ENCODE results near the gene TRPV4. TPM values are rescaled to one million over a fixed set of nuclear protein-coding genes. Genes with fewer than 3 reads are reported as not detected.
A peak's percentile ranks its signal among the peaks of the same experiment; 100 is the strongest.

Gene TRPV4
- total RNA-seq, 2 experiments from 2014 or later, result not detected

- Mint-ChIP-seq H3K4me1 (no peaks in the 10 kb centered on the region), H3K27me3 (peaks cover 3% of the 10 kb centered on the region), H3K4me3 (no peak overlapping the region), H3K27ac (no peak overlapping the region), H3K36me3 (ENCODE audit: low read depth) (no peaks in the 10 kb centered on the region), H3K9me3 (ENCODE audit: low read depth) (no peaks in the 10 kb centered on the region)
- POLR2A ChIA-PET, result no interaction called here
- intact Hi-C loops (cut with DNase I, micrococcal nuclease), result no loop called here
- no peak for DNase-seq
- ATAC-seq, result no peak
- CTCF ChIA-PET, result no interaction called here
Measured at GRCh38 chr12:109741970-109742703, 91.1 kb downstream of the TRPV4 start.

DNA sequence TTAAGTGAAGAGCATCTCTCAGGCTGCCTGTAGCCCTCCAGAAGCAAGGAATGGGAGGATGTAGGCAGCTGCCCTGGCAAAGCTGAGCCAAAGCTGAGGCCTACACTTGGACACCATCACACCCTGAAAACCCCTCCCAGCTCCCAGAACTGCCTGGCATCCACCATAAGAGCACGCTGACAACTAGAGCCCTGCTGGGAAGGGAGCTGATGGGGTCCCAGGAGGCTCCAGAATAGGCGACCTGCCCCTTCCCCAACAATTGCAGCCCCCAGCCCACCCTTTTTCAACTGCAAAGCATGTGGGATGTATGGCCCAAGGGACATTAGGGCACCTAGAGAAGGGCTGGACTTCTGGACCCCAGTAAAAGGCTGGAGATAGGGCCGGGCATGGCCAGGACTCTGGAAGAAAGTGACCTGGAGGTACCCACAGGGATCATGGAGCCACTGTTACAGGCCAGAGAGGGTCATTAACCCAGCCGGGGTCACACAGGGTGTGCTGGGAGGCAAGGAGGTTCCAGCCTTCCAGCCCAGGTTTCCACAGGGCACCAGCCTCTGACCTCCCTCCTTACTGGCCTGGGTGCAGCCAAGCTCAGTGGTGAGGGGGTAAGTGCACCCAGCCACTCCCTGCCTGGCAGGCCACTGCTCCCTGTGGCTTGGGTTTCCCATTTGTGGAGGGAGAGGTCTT is 91.8 kb downstream of the TRPV4 start:
- CTCF ChIA-PET, result no interaction called here
- Mint-ChIP-seq H3K9me3 (ENCODE audit: low read depth) (no peaks in the 10 kb centered on the region), H3K36me3 (ENCODE audit: low read depth) (no peaks in the 10 kb centered on the region), H3K4me3 (no peak overlapping the region), H3K27me3 (peaks cover 3% of the 10 kb centered on the region), H3K4me1 (no peaks in the 10 kb centered on the region), H3K27ac (no peak overlapping the region)
- peak; percentile 2 for DNase-seq
- ATAC-seq, result no peak
- POLR2A ChIA-PET, result no interaction called here
- intact Hi-C loops (cut with DNase I, micrococcal nuclease), result no loop called here

DNA sequence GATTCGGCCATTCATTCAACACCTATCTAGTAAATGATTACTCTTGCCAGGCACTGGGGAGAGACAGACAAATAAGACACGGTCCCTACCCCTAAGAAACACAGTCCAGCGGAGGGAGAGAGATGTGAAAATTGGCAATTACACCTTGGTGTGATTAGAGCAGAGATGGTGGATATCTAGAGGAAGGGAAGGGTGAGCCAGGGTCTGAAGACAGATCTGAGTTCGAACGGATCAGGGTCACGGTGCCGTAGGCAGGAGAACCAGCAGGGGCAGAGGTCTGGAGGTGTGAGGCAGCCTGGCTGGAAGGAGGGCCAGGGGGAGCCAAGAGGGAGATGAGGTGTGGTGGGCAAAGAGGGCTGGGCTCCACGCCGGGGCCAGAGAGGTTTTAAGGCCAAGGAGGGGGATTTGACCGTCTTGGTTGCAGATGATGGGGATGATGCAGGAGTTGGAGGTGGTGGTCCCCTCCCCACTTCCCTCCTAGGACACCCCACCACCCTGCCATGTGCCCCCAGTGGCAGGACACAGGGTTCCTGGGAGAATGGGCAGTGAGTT is 92.4 kb downstream of the TRPV4 start:
- POLR2A ChIA-PET, result no interaction called here
- DNase-seq, result peak; percentile 1
- intact Hi-C loops (cut with DNase I, micrococcal nuclease), result no loop called here
- H3K36me3 Mint-ChIP-seq (ENCODE audit: low read depth), result no peaks in the 10 kb centered on the region
- ATAC-seq, result no peak
- no peak overlapping the region for H3K4me3 Mint-ChIP-seq
- no peaks in the 10 kb centered on the region for H3K9me3 Mint-ChIP-seq (ENCODE audit: low read depth)
- CTCF ChIA-PET, result no interaction called here
- peaks cover 5% of the 10 kb centered on the region for H3K27me3 Mint-ChIP-seq
- H3K4me1 Mint-ChIP-seq, result no peaks in the 10 kb centered on the region
- H3K27ac Mint-ChIP-seq, result no peak overlapping the region

DNA sequence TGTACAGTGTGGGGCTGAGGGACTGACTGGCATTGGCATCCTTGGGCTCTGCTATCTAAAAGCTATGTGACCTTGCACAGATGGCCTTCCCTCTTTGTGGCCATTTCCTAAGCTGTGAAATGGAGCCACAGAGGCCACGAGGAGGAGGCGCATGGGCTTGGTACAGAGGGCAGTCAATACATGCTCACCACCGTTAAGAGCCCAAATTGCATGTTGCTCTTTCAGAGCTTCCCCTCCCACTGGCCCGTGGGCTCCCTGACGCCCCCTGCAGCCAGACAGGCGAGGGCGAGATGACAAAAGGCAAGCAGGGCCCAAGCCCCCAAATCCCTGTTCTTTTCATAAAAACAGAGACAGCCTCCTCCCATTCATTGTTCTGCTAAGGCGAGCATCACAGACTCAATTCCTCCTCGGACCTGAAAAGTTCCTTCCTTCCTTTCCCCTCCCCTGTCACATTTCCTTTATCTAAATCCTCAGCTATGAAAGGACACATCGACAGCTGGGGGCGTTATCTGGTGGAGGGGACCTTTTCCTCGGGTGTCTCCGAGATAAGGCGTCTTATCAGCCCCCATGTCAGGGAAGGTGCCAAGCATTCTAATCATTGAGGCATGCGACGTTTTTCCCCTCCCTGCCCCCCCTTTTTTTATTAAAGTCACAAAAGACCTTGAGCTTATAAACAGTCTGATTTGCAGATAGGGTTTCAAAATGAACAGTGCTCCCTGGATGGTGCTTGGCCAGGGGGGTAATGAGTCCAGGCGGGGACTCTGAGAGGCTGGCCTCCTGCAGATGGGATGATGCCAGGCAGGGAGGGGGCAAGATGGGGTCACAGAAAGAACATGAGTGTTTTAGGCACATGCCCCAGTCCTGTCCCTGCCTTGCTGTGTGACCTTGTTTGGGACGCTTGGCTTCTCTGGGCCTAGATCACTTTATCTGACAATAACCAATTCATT is 93.2 kb downstream of the TRPV4 start:
- Mint-ChIP-seq H3K27ac (no peak overlapping the region), H3K9me3 (ENCODE audit: low read depth) (no peaks in the 10 kb centered on the region), H3K27me3 (peaks cover 11% of the 10 kb centered on the region), H3K36me3 (ENCODE audit: low read depth) (no peaks in the 10 kb centered on the region), H3K4me1 (no peaks in the 10 kb centered on the region), H3K4me3 (no peak overlapping the region)
- POLR2A ChIA-PET, result no interaction called here
- intact Hi-C loops (cut with DNase I, micrococcal nuclease), result no loop called here
- DNase-seq (peak; percentile 29), ATAC-seq (no peak)
- CTCF ChIA-PET, result interaction anchor here (0.7 kb wide), 1 partner anchor 221 kb away, joined by 3 read pairs; no protein-coding TSS in a partner anchor

DNA sequence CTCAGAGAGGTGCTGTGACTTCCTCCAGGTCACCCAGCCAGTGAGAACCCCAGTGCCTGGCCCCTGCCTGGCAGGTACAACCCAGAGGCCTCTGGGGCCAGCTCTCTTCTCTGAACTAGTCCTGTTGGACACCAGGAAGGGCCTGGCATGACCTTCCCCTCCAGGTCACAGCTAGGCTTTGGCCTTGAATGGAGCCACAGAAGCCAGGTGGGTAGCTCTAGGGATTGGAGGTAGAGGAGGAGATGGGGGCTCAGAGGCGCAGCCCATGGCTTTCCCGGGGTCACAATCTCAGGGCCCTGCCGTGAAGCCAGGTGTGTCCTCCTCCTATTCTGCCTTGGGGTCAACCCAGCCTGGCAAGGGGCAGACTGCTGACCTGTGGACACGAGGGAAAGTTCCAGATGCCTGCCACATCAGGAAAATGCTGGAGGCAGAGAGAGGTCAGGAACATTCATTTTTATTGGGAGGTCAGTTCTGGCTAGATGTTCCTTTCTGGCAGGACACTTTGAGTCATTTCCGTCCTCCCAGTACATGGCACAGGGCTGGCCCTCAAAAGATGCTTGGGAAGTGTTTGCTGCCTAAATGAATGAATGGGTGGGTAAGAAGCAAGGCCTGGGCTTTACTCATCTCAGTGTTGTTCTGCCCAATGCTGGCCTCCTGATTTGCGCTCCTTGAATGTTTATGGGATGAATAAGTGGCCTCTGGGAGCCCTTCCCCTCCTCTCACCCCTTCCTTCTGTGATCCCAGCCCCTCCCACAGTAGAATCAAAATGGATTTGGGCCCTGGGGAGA is 94.1 kb downstream of the TRPV4 start:
- CTCF ChIA-PET, result interaction anchor here (0.7 to 2.0 kb wide), 2 partner anchors 25 to 141 kb away, joined by 3 to 4 read pairs; no protein-coding TSS in a partner anchor
- intact Hi-C loops (cut with DNase I, micrococcal nuclease), result no loop called here
- POLR2A ChIA-PET, result interaction anchor here (0.6 kb wide), 1 partner anchor 15 kb away, joined by 3 read pairs; no protein-coding TSS in a partner anchor
- Mint-ChIP-seq H3K27me3 (peaks cover 17% of the 10 kb centered on the region), H3K9me3 (ENCODE audit: low read depth) (no peaks in the 10 kb centered on the region), H3K4me1 (no peaks in the 10 kb centered on the region), H3K4me3 (no peak overlapping the region), H3K27ac (no peak overlapping the region), H3K36me3 (ENCODE audit: low read depth) (no peaks in the 10 kb centered on the region)
- DNase-seq (peak; percentile 3), ATAC-seq (no peak)

DNA sequence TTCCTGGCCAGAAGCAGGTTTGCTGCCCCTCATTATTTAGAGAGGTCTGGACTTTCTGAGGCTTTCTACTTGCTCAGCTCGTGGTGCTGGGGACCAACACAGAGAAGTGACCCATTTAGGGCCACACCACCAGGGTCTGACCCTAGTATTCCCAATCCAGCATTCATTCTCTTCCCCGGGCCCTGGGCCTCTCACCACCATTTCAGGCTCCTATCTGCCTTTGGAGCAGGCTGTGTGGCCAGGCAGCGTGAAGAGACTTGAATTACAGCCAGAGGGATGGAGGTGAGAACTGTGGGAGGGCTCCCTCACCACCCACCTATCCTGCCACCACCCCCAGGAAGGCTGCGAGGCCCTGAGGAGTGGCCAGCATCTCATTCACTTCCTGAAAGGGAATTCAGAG is 95.0 kb downstream of the TRPV4 start:
- ChIA-PET POLR2A (interaction anchor here (0.6 kb wide), 1 partner anchor 16 kb away, joined by 3 read pairs; no protein-coding TSS in a partner anchor), CTCF (interaction anchor here (0.7 to 2.0 kb wide), 2 partner anchors 24 to 140 kb away, joined by 3 to 4 read pairs; no protein-coding TSS in a partner anchor)
- ATAC-seq (no peak), DNase-seq (peak; percentile 1)
- Mint-ChIP-seq H3K4me3 (no peak overlapping the region), H3K27ac (no peak overlapping the region), H3K27me3 (peaks cover 23% of the 10 kb centered on the region), H3K9me3 (ENCODE audit: low read depth) (no peaks in the 10 kb centered on the region), H3K4me1 (no peaks in the 10 kb centered on the region), H3K36me3 (ENCODE audit: low read depth) (no peaks in the 10 kb centered on the region)
- intact Hi-C loops (cut with DNase I, micrococcal nuclease), result no loop called here

DNA sequence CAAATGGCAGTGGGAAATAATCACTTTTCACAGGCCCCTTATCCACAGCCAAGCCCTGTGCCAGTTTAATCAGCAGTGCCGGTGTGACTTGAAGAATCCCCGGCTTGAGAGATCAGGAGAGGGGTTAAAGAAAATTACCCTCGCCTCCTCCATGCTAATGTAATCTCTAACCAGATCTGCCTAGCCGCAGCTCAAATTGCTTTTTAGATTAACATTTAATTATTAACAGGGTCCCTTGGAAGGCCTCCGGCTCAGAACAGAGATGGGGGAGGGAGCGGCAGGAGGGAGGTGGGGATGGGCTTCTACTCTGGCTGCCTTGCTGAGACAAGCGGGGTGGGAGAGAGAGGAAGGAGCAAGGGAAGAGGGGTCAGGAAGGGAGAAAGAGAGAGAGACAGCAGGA is 95.6 kb downstream of the TRPV4 start:
- POLR2A ChIA-PET, result interaction anchor here (1.1 kb wide), 1 partner anchor 148 kb away, joined by 3 read pairs; no protein-coding TSS in a partner anchor
- Mint-ChIP-seq H3K9me3 (ENCODE audit: low read depth) (no peaks in the 10 kb centered on the region), H3K4me3 (no peak overlapping the region), H3K27ac (no peak overlapping the region), H3K36me3 (ENCODE audit: low read depth) (no peaks in the 10 kb centered on the region), H3K4me1 (no peaks in the 10 kb centered on the region), H3K27me3 (peaks cover 25% of the 10 kb centered on the region)
- ATAC-seq (no peak), DNase-seq (no peak)
- CTCF ChIA-PET, result interaction anchor here (2.0 kb wide), 1 partner anchor 140 kb away, joined by 4 read pairs; no protein-coding TSS in a partner anchor
- intact Hi-C loops (cut with DNase I, micrococcal nuclease), result no loop called here

DNA sequence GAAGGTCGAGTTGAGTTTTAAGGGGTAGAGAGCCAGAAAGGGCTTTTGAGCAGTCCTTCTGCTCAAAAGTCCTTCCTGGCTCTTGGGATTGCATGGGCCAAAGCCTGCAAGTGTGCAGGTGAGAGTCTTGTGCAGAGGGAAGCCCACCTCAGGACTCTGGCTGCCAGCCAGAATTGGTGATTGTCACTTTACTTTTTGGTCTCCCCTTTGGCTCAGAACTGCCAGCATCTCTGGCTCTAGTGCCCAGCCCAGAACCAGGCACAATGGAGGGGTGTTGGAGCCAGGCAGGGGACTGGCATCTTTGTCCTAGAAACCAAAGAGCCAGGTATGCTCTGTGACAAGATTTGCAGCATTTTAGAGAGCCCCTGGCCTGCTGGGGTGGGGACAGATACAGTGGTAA is 96.1 kb downstream of the TRPV4 start:
- Mint-ChIP-seq H3K27me3 (peaks cover 25% of the 10 kb centered on the region), H3K36me3 (ENCODE audit: low read depth) (no peaks in the 10 kb centered on the region)

GRCh38 chr12:109736552-109737108 is 96.6 kb downstream of the TRPV4 start:
- no peak overlapping the region for H3K27ac Mint-ChIP-seq
- CTCF ChIA-PET, result no interaction called here
- H3K4me3 Mint-ChIP-seq, result no peak overlapping the region
- peaks cover 25% of the 10 kb centered on the region for H3K27me3 Mint-ChIP-seq
- peak; percentile 57 for DNase-seq
- ATAC-seq, result peak; percentile 76
- POLR2A ChIA-PET, result interaction anchor here (1.1 kb wide), 1 partner anchor 147 kb away, joined by 3 read pairs; no protein-coding TSS in a partner anchor
- intact Hi-C loops (cut with DNase I, micrococcal nuclease), result no loop called here
- H3K4me1 Mint-ChIP-seq, result no peaks in the 10 kb centered on the region
- H3K9me3 Mint-ChIP-seq (ENCODE audit: low read depth), result no peaks in the 10 kb centered on the region
- no peaks in the 10 kb centered on the region for H3K36me3 Mint-ChIP-seq (ENCODE audit: low read depth)

More for the DNA sequence above, 96.1 kb downstream of the TRPV4 start:
- ChIA-PET POLR2A (interaction anchor here (1.1 kb wide), 1 partner anchor 148 kb away, joined by 3 read pairs; no protein-coding TSS in a partner anchor), CTCF (interaction anchor here (2.0 kb wide), 1 partner anchor 139 kb away, joined by 4 read pairs; no protein-coding TSS in a partner anchor)
- H3K4me3 Mint-ChIP-seq, result no peak overlapping the region
- H3K4me1 Mint-ChIP-seq, result no peaks in the 10 kb centered on the region
- intact Hi-C loops (cut with DNase I, micrococcal nuclease), result no loop called here
- ATAC-seq, result no peak
- no peak overlapping the region for H3K27ac Mint-ChIP-seq
- H3K9me3 Mint-ChIP-seq (ENCODE audit: low read depth), result no peaks in the 10 kb centered on the region
- DNase-seq, result peak; percentile 0

DNA sequence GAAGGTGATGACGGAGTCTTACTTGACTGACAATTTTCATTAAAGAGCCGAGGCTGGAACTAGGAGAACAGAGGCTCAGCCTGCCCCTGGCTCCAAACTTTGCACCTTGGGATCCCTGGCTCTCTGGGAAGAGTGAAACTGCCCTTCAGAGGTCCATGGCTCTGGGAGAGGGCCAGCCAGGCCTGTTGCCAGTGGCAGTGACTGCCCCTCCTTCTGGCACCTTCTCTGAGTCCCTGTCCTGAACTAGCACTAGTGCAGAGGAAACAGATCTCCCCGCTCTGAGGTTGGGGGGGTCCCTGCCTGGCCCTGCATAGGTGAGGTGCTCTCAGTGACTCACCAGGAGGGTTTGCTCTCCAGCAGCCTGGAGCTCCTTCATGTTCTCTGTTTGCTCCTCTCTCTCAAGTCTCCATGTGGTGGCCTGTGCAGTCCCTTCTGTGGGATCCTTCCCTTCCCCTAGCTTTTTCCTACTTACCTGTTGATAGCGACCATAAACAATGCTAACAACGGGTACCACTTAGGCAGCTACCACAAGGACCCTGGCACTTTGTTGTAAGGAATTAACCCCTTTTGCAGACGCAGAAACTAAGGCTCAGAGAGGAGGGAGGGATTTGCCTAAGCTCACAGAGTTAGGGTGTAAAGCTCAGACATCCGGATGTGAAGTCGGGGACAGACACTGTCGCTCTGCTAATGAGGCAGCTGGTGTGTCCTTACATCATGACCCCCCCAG is 97.2 kb downstream of the TRPV4 start:
- ATAC-seq (no peak), DNase-seq (peak; percentile 6)
- H3K36me3 Mint-ChIP-seq (ENCODE audit: low read depth), result no peaks in the 10 kb centered on the region
- H3K27me3 Mint-ChIP-seq, result peaks cover 25% of the 10 kb centered on the region
- ChIA-PET CTCF (interaction anchor here (0.5 to 0.8 kb wide), 3 partner anchors 100 to 233 kb away, joined by 3 to 5 read pairs (median 4); no protein-coding TSS in a partner anchor), POLR2A (no interaction called here)
- H3K4me1 Mint-ChIP-seq, result no peaks in the 10 kb centered on the region
- no peaks in the 10 kb centered on the region for H3K9me3 Mint-ChIP-seq (ENCODE audit: low read depth)
- intact Hi-C loops (cut with DNase I, micrococcal nuclease), result no loop called here
- no peak overlapping the region for H3K4me3 Mint-ChIP-seq
- no peak overlapping the region for H3K27ac Mint-ChIP-seq
